GM19455 (cell line): Measurements from ENCODE around the gene NBL1.

Experiments used
- ATAC-seq: cut with Tn5 transposase; IDR thresholded peaks from one replicate; pipeline ENCODE4 v1.9.1; 2021; ENCODE audit not compliant: unreplicated experiment

Gene NBL1

GRCh38 chr1:19645411-19646251, 1.5 kb downstream of the NBL1 start:
- ATAC-seq: no peak

DNA sequence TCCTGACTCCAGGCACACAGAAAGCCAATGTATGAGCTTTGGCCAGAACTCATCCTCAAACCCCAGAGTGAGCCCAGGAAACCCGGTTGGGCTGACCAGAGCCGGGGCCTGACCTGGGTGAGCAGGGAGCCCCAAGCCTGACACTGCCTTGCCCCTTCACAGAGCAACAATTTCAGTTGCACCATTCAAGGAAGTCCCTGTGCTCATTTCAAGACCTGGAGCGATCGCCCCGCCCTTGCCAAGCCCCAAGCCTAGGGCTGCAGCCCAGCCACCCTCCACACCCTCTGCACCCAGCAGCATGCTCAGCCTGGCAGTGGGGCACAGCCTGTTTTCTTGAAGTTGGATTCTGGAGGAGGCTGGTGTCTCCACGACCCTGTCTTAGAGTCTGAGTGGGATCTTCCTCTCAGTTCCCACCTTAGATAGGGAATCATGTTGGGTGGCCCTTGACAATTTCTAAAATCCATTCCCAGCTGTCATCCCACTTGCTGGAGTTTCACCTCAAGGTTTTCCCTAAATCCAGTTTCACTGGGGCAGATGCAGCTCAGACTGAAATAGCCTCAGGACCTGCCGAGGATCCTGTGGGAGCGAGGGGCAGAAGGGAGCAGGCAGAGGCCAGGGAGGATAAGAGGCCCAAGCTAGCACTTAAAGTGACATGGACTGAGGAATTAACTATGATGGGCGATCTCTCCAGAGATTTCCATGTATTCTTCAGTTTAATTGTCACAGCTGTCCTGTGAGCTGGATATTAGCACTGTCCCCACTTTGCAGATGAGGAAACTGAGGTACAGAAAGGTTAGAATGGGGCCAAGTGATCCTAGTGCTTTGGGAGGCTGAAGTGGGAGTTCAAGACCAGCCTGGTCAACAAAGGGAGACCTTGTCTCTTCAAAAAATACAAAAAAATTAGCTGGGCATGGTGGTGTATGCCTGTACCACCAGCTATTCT, 2.5 kb downstream of the NBL1 start:
- ATAC-seq: no peak

- ATAC-seq: no peak
Measured at GRCh38 chr1:19647643-19648042, 3.5 kb downstream of the NBL1 start.

- no peak for ATAC-seq
Measured at GRCh38 chr1:19648239-19648638, 4.1 kb downstream of the NBL1 start.

GRCh38 chr1:19648689-19649088, 4.6 kb downstream of the NBL1 start:
- no peak for ATAC-seq

- ATAC-seq: no peak
Measured at GRCh38 chr1:19650416-19651140, 6.5 kb downstream of the NBL1 start.

GRCh38 chr1:19651141-19651737, 7.1 kb downstream of the NBL1 start:
- no peak for ATAC-seq

DNA sequence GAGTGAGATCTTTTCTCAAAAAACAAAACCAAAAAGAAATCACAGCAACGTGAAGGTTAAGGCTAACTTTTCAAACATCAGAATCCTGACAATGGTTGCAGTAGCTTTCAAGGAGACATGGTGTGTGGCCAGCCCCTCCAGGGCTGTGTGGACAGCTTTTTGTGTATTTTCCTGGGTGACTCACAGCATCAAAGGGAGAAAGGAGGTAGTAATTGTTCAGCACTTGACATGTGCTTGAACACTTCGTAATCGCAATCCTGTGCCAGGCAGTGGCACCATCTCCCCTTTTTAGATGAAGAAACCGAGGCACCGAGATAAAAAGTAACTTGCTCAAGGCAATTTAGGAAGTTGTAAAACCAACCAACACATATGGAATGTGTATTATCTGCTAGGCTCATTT, 10.3 kb downstream of the NBL1 start:
- ATAC-seq: no peak

GRCh38 chr1:19654886-19655717, 11.0 kb downstream of the NBL1 start:
- no peak for ATAC-seq

DNA sequence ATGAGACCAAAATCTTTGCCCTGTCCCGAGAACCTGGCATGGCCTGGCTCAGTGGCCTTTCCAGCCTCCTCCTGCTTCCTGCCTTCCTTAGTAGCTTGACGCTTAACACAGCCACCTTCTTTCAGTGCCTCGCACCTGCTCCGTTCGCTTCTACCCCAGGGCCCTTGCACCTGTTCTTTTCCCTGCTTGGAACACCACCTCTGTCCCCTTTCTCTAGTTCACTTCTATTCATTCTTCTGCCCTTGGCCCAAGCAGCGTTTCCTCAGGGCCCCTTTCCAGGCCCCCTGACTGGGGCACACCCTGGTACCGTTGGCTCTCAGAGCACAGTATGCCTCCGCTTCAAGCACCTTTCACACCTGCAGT, 11.6 kb downstream of the NBL1 start:
- ATAC-seq: no peak

DNA sequence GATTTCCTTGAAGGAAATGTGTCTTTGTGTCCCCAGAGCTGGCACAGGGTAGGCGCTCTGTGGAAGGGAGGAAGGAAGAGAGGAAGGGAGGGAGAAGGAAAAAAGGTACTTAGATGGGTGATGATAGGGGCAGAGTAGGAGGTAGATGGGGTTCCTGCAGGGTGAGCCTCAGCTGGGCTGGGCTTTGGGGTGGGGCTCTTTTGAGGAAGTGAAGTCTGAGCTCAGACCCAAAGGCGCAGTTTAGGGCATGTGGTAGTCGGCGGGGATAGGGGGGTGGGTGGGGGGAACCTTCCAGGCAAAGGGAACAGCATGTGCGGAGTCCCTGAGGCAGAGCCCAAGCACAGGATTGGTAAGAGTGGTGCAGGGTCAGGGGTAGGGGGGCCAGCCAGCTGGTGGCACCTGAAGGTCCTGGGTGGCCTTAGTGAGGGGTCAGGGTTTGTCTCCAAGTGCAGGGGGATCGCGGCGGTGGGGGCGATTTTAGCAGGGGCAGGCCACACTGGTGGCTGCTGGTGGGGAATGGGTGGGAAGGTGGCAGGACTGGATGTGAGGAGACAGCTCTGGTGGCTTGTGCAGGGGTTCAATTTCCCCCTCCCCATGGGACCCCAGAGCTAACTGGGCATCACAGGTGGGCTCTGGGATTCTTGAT, 12.1 kb downstream of the NBL1 start:
- ATAC-seq: no peak

DNA sequence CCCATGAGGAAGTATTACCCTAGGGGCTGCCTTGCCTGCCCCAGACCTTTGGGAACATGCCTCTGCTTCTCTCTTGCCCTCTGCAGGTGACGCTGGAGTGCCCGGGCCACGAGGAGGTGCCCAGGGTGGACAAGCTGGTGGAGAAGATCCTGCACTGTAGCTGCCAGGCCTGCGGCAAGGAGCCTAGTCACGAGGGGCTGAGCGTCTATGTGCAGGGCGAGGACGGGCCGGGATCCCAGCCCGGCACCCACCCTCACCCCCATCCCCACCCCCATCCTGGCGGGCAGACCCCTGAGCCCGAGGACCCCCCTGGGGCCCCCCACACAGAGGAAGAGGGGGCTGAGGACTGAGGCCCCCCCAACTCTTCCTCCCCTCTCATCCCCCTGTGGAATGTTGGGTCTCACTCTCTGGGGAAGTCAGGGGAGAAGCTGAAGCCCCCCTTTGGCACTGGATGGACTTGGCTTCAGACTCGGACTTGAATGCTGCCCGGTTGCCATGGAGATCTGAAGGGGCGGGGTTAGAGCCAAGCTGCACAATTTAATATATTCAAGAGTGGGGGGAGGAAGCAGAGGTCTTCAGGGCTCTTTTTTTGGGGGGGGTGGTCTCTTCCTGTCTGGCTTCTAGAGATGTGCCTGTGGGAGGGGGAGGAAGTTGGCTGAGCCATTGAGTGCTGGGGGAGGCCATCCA, 12.8 kb downstream of the NBL1 start:
- no peak for ATAC-seq

GRCh38 chr1:19657511-19657910, 13.4 kb downstream of the NBL1 start:
- no peak for ATAC-seq

DNA sequence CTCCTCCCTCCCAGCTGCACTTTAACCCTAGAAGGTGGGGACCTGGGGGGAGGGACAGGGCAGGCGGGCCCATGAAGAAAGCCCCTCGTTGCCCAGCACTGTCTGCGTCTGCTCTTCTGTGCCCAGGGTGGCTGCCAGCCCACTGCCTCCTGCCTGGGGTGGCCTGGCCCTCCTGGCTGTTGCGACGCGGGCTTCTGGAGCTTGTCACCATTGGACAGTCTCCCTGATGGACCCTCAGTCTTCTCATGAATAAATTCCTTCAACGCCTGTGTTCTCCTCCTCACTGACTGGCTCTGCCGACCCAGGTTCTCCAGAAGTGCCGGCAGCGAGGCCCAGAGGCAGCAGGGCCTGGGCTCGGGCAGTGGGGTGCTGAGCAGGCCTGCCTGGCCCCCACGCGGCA, 14.1 kb downstream of the NBL1 start:
- ATAC-seq: no peak

DNA sequence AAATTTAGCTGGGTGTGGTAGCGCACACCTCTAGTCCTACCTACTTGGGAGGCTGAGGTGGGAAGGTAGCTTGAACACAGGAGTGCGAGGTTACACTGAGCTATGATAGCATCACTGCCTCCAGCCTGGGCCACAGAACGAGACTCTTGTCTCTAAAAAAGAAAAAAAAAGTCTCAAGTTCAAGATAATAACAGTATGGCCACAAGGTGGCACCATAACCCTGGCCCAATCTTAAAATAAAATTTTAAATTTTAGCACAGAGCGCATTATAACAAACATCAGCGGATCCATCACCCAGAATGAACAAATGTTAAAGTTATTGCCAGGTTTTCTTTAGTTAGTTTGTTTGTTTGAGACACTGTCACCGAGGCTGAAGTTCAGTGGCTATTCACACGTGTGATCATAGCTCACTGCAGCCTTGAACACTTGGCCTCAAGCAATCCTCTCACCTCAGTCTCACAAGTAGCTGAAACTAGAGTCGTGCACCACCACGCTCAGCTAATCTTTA, 17.7 kb downstream of the NBL1 start:
- ATAC-seq: no peak

DNA sequence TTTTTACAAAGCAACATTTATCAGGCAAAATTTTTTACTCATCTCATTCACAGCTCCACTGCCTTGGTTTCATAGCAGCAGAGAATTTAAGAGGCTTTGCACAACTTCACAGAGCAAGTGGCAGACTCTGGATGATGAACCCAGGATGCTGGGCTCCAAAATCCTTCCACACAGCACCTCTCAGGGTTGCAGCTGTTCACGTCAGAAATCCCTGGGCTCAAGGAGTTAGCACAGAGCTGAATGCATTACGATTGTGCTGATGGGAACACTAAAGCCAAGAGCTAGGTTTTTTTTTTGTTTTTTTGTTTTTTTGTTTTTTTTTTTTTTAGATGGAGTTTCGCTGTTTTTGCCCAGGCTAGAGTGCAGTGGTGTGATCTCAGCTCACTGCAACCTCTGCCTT, 18.2 kb downstream of the NBL1 start:
- no peak for ATAC-seq

DNA sequence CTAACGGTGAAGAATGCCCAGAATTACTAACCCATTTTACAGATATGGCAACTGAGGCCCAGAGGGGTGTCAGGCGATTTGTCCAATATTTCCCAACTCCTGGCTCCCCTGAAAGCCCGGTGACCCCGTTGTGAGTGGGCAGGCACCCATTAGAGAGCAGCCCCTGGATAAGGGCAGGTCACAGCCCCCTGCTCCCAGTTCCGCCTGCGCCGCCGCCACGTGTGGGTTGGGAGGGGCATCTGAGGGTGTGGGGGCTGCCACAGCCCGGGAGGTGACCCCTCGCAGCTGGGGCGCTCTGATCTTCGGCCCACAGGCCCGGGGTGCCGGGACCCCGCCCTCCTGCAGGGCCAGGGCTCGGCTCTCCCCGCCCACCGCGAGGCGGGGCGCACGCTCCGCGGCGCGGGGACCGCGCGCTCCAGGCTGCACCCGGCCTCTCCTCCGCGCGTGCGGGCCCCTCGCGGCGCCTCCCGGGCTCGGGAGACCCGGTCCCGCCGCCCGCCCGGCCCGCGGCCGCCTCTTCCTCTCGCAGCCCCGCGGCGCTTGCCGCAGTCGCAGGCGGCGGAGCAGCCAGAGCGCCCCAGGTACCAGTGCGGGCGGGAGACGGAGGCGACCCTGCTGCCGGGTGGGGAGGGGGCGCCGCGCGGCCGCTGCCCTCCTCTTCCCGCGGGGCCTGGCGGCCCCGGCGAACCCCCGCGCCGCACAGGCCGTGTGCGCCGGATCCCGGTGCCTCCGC, 20.5 kb downstream of the NBL1 start, which contains the start of gene HTR6:
Gene HTR6, plus strand, starts transcription at position 423 of the 733 bp plus-strand sequence. CDS start 879 bp downstream, outside the sequence.
- ATAC-seq: no peak

GRCh38 chr1:19665186-19665495, 21.0 kb downstream of the NBL1 start:
- no peak for ATAC-seq
